HG03196 (cell line): ENCODE measurements around the gene PACSIN1.

ENCODE experiments used
- ATAC-seq: cut with Tn5 transposase; IDR thresholded peaks from one replicate; pipeline ENCODE4 v1.9.1; 2021; ENCODE audit not compliant: unreplicated experiment

The PACSIN1 gene

GRCh38 chr6:34526992-34527728, 61.3 kb downstream of the PACSIN1 start:
- ATAC-seq = peak; percentile 66

DNA sequence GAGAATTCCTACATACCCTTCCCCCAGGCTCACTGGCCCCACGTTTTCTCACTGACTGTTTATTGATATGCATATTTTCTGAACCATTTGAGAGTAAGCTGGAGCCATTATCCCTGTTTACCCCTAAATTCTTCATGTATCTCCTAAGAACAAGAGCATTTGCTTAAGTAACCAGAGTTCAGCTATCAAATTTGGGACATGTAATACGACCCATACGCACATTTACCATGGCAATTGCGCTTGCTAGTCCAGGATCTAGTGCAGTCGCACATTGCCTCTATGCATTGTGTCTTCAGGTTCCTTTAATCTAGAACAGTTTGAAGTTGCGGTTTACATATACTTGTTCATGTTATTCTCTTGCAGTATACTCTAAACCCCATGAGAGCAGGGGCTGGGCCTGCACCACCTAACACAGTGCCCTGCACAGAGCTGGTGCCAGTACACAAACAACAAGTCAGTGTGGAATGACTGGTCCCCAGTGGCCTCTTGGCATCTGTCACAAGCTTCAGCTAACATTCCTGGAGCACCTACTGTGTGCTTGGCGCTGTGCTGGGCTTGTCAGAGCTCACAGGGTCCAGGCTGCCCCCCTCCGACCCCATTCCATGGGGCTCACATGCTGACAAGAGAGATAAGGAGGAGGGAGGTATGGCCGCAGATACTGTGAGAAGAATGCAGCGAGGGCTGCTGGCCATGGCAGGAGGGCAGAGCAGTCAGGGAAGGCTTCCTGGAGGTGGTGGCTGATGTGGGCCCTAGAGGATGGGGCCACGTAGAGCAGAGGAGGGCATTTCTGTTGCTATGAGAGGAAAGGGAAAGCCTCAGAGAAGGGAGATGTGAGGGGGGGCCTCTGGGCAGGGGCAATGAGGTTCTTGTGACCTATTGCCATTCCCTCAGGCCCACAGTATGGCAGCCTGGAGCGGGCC, 62.1 kb downstream of the PACSIN1 start:
- no peak for ATAC-seq

DNA sequence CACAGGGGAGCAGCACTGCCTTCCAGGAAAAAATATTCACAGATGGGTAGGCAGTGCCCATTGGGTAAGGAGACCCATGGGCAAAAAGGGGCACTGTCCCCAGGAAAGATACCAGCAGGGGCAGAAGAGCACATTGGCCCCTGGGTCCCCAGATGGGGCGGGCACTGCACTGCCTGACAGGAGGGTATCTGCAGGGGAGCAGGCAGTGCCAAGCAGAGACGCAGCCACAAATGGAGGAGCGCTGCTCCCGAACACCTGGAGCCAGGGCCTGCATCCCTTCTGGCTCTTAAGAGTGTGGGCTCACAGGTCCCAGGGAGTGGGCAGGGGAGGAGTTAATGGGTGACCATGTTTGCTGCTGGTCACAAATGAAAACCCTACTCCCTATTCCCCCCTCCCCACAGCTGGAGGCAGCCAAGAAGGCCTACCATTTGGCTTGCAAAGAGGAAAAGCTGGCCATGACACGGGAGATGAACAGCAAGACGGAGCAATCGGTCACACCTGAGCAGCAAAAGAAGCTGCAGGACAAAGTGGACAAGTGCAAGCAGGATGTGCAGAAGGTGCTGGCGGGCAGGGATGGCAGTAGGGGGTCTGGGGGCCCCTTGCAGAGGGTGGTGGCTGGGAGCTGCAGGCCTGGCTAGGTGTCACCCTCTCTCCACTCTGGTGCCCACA, 63.3 kb downstream of the PACSIN1 start:
- no peak for ATAC-seq

DNA sequence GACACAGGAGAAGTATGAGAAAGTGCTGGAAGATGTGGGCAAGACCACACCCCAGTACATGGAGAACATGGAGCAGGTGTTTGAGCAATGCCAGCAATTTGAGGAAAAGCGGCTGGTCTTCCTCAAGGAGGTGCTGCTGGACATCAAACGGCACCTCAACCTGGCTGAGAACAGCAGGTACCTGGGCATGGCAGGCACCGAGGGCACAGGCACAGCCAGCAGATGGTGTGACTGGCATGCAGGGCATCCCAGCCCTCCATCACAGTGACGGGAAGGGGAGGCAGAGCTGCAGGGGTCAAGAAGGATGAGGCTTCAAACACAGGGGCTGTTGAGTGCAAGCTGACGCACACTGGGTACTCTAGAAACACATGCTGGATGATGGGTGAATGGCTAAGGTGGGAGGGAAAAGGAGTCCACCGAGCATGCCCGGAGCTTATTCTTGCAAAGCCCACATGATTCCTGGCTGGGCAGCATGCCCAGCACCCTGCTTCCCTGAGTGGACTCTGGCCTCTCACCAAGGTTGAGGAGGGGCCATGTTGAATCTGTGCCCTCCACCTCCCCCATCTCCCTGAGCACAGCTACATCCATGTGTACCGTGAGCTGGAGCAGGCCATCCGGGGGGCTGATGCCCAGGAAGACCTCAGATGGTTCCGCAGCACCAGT, 63.9 kb downstream of the PACSIN1 start:
- no peak for ATAC-seq

DNA sequence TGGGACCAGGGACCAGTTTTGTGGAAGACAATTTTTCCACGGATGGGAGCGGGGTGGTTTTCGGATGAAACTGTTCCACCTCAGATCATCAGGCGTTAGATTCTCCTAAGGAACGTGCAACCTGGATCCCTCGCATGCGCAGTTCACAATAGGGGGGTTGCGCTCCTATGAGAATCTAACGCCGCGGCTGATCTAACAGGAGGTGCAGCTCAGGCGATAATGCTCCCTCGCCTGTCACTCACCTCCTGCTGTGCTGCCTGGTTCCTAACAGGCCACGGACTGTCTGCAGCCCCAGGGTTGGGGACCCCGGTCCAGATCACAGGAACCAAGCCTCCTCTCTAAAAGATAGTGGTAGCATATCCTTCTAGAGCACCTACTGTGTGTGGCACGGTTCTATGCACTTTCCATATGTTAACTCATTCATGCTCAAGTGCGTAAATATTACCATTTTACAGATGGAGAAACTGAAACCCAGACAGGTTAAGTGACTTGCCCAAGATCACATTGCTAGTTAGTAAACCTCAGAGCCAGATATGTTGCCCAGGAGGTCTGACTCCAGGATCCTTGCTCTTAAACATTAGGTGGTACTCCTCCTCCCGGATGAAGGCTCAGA, 65.0 kb downstream of the PACSIN1 start:
- no peak for ATAC-seq

DNA sequence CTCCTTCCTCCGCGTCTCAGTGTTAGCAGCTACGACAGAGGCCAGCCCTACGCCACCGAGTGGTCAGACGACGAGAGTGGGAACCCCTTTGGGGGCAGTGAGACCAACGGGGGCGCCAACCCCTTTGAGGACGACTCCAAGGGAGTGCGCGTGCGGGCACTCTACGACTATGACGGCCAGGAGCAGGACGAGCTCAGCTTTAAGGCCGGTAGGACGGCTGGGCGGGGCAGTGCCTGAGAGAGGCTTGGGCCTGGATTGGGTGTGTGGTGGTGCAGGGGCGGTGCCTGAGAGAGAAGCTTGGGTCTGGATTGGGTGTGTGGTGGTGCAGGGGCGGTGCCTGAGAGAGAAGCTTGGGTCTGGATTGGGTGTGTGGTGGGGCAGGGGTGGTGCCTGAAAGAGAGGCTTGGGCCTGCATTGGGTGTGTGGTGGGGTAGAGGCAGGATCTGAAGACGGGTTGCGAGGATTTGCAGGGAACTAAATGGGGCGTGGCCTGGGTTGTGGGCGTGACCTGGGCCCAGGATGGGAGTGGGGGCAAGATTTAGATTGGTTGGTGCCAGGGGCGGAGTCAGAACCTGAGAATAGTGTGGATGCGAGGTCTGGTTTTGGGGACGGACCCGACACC, 65.8 kb downstream of the PACSIN1 start:
- ATAC-seq = no peak

- no peak for ATAC-seq
These were observed 66.4 kb downstream of the PACSIN1 start for GRCh38 chr6:34532230-34532629.

DNA sequence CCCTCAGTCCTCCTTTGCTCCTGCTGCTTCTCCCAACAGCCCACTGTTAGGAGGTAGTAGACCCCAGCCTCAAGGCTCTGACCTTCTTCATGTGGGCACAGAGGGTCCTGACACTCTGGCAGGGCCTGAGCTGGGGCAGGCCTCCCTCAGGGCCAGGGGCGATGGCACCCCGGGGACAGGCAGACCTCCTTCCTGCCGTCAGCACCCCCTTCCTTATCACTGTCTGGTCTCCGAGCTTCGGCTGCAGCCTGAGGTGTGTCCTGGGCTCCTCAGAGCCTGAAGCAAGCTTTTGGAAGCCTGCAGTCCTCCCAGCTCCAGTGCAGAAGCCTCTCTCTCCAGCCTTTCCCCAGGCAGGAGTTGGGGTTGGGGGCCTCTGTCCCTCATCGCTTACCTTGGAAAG, 68.3 kb downstream of the PACSIN1 start:
- ATAC-seq = no peak

DNA sequence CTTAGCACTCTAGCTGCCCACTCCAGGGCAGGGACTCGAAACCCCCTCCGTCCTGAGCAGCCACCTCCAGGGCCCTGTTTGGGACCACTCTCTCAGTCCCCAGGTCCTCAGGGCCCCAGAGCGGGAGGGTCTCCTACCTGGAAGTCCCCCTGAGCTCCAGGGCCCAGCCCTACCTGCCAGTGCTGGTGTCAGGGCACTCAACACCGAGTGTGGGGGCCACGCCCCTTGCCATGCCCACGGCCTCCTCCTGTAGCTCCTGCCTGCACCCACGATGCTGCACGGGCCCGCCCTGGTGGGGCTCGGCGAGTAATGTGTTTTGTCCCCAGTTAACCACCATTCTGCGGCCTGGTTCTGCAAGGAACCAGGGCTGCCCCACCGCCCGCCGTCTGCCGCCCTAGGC, 68.8 kb downstream of the PACSIN1 start:
- no peak for ATAC-seq

DNA sequence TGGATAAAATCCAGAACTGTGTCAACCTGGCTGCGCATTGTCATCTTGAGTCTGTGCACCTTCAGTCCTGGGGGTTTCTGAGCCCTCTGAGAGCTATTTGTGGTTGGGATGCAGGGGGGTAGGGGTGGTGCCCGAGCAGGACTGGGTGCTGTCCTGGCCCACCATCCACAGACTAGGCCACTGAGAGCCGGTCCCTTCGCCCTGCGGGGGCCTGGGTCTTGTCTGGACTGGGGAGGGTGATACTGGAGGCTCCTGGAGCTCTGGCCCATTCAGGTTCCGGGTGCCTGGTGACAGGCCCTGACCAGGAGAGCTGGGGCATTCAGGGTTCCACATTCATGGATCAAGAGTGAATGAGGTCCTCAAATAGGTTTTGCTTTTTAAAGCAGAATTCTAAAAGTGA, 69.3 kb downstream of the PACSIN1 start:
- ATAC-seq = no peak

GRCh38 chr6:34535646-34536045, 69.8 kb downstream of the PACSIN1 start:
- ATAC-seq = no peak

- no peak for ATAC-seq
These were observed 70.5 kb downstream of the PACSIN1 start for GRCh38 chr6:34536251-34536958.

DNA sequence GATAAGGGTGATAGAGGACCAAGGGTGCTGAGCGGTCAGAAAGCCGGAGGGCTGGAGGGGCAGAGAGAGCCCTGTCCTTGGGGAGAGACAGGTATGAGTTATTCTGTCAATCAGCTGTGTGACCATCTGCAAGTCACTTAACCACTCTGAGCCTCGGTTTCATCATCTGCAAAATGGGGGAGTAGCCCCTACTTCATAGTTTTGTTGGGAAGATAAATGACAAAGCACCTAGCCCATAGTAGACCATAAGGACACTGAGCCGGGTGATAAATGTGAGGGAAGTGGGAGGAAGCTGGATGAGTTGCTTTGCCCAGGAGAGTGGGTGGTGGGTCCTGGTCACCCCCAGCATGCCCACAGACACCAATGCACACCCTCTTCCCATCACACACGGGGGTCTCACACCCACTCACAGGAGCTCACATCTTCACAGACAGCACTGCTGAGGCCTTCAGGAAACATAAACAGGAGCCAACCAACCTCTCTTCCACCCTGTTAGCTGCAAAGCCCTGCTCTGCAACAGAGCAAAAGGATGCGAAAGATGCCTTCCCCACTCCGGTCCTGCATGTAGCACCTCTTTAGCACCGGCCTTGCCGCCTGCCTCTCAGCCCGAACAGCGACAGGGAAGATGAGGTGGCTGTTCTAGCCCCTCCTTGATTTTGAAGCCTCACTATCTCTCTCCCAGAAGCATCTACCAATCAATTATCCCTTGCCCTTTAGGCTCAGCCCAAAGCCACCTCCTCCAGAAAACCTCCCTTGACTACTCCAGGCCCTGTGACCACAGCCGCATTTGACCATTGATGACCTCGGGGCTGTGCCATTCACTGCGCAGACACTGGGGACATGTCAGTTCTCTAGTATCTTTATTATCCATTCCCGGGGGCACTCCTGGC, 71.3 kb downstream of the PACSIN1 start:
- no peak for ATAC-seq

DNA sequence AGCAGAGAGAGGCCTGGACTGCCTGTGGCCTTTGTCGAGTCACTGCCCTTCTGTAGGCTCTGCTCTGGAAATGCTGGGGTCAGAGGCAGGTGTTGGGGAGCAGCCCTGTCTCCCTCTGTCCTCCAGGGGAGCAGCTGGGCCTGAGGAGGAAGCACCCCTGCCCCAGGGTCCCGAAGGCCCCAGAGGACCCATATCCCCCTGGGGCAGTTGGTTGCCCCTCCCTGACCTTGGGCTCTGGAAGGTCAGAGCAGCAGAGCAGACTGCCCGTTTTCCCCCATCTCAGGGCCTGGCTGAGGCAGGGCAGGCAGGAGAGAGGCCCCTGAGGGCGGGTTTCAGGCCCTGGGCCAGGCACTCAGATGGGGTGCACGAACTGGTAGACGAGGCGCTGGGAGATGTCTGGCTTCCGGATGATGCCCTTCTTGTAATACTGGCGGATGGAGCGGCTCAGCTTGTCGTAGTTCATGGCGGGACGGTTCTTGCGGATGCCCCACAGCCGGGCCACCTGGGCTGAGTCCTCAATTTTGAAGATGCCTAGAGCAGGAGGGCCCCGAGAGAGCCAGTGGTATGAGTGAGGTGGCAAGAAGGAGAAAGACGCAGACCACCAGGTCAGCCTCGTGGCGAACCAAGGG, 72.2 kb downstream of the PACSIN1 start:
- no peak for ATAC-seq

- ATAC-seq = no peak
These were observed 72.7 kb downstream of the PACSIN1 start for GRCh38 chr6:34538581-34538980.

GRCh38 chr6:34539181-34539580, 73.3 kb downstream of the PACSIN1 start:
- no peak for ATAC-seq

- ATAC-seq = no peak
These were observed 74.3 kb downstream of the PACSIN1 start for GRCh38 chr6:34540222-34540621.

- ATAC-seq = no peak
These were observed 75.0 kb downstream of the PACSIN1 start for GRCh38 chr6:34540841-34541240.
